Activated CD8-positive, alpha-beta memory T cell treated with anti-CD3 and anti-CD28 coated beads for 36 hours (primary cell): ENCODE measurements around the gene CORO2B. TPM values are rescaled to one million over a fixed set of nuclear protein-coding genes. Genes with fewer than 3 reads are reported as not detected.

ENCODE experiments used
- CTCF ChIA-PET: fragments of 350-600 bp; sonication (Branson Sonifier 250); formaldehyde crosslinking; loops from one replicate; lab custom pipeline; 2021; ENCODE audit warnings: antibody characterized with exemption; lab: Charles Lee
- POLR2A ChIA-PET: fragments of 350-600 bp; sonication (Branson Sonifier 250); formaldehyde crosslinking; loops from one replicate; lab custom pipeline; 2021; ENCODE audit warnings: antibody characterized with exemption; lab: Charles Lee
- total RNA-seq, 2 experiments: library from RNA; stranded (reverse); gene quantifications; one replicate each; pipeline ENCODE4 v1.2.3, GENCODE V29; 2021

The CORO2B gene
- total RNA-seq, 2 experiments from 2014 or later = 0.08 TPM; not detected in 1

GRCh38 chr15:68631601-68632051, 52.8 kb downstream of the CORO2B start:
- CTCF ChIA-PET = no interaction called here
- POLR2A ChIA-PET = no interaction called here

- ChIA-PET POLR2A (no interaction called here), CTCF (no interaction called here)
Observed at GRCh38 chr15:68632101-68632500, 53.3 kb downstream of the CORO2B start.

GRCh38 chr15:68633231-68634121, 54.7 kb downstream of the CORO2B start:
- CTCF ChIA-PET = interaction anchor here (1.1 kb wide), 1 partner anchor 12 kb away, joined by 3 read pairs; no protein-coding TSS in a partner anchor

GRCh38 chr15:68634122-68634482, 55.3 kb downstream of the CORO2B start:
- CTCF ChIA-PET = no interaction called here
- POLR2A ChIA-PET = no interaction called here

More at GRCh38 chr15:68633231-68634121, 54.7 kb downstream of the CORO2B start:
- POLR2A ChIA-PET = no interaction called here

GRCh38 chr15:68634531-68634930, 55.7 kb downstream of the CORO2B start:
- CTCF ChIA-PET = no interaction called here
- POLR2A ChIA-PET = no interaction called here

- ChIA-PET CTCF (no interaction called here), POLR2A (no interaction called here)
Observed at GRCh38 chr15:68635141-68635540, 56.3 kb downstream of the CORO2B start.

GRCh38 chr15:68636256-68636655, 57.5 kb downstream of the CORO2B start:
- ChIA-PET POLR2A (no interaction called here), CTCF (no interaction called here)

- CTCF ChIA-PET = interaction anchor here (1.0 to 1.3 kb wide), 2 partner anchors 36 to 288 kb away, joined by 3 to 6 read pairs; no protein-coding TSS in a partner anchor
- POLR2A ChIA-PET = interaction anchor here (0.6 kb wide), 1 partner anchor 125 kb away, joined by 5 read pairs; no protein-coding TSS in a partner anchor
Observed at GRCh38 chr15:68637767-68638404, 59.1 kb downstream of the CORO2B start.

GRCh38 chr15:68638953-68639515, 60.2 kb downstream of the CORO2B start:
- ChIA-PET CTCF (interaction anchor here (1.0 to 1.3 kb wide), 2 partner anchors 35 to 286 kb away, joined by 3 to 6 read pairs; no protein-coding TSS in a partner anchor), POLR2A (no interaction called here)

GRCh38 chr15:68639926-68640600, 61.3 kb downstream of the CORO2B start:
- ChIA-PET CTCF (no interaction called here), POLR2A (no interaction called here)

GRCh38 chr15:68640791-68641331, 62.1 kb downstream of the CORO2B start:
- POLR2A ChIA-PET = no interaction called here
- CTCF ChIA-PET = interaction anchor here (1.4 kb wide), 1 partner anchor 87 kb away, joined by 5 read pairs; no protein-coding TSS in a partner anchor

- ChIA-PET POLR2A (no interaction called here), CTCF (interaction anchor here (1.4 kb wide), 1 partner anchor 87 kb away, joined by 5 read pairs; no protein-coding TSS in a partner anchor)
Observed at GRCh38 chr15:68641376-68641775, 62.6 kb downstream of the CORO2B start.

GRCh38 chr15:68642491-68642845, 63.7 kb downstream of the CORO2B start:
- ChIA-PET POLR2A (no interaction called here), CTCF (interaction anchor here (0.6 to 1.4 kb wide), 2 partner anchors 41 to 88 kb away, joined by 3 to 5 read pairs; no protein-coding TSS in a partner anchor)

GRCh38 chr15:68643216-68643830, 64.5 kb downstream of the CORO2B start:
- CTCF ChIA-PET = no interaction called here

GRCh38 chr15:68644083-68644904, 65.5 kb downstream of the CORO2B start:
- ChIA-PET CTCF (no interaction called here), POLR2A (no interaction called here)

More at GRCh38 chr15:68643216-68643830, 64.5 kb downstream of the CORO2B start:
- POLR2A ChIA-PET = no interaction called here

- CTCF ChIA-PET = no interaction called here
- POLR2A ChIA-PET = no interaction called here
Observed at GRCh38 chr15:68644996-68645395, 66.2 kb downstream of the CORO2B start.

GRCh38 chr15:68646156-68646555, 67.4 kb downstream of the CORO2B start:
- ChIA-PET POLR2A (no interaction called here), CTCF (interaction anchor here (1.4 kb wide), 1 partner anchor 86 kb away, joined by 3 read pairs; no protein-coding TSS in a partner anchor)

- CTCF ChIA-PET = interaction anchor here (1.4 kb wide), 1 partner anchor 87 kb away, joined by 3 read pairs; no protein-coding TSS in a partner anchor
Observed at GRCh38 chr15:68646696-68647095, 67.9 kb downstream of the CORO2B start.

More at GRCh38 chr15:68646696-68647095, 67.9 kb downstream of the CORO2B start:
- POLR2A ChIA-PET = no interaction called here
